C4-2B (cell line): ENCODE results near the gene TSHZ3.

Source experiments
- H3K27ac ChIP-seq: fragments of 450-650 bp; 2 replicates; pipeline ENCODE4 v1.5.1; 2017
- CTCF ChIP-seq: fragments of 450-650 bp; conservative IDR thresholded peaks from 2 replicates; pipeline ENCODE4 v1.5.1; 2017; ENCODE audit warnings: mild to moderate bottlenecking
- ZFX ChIP-seq: fragments of 450-650 bp; IDR thresholded peaks from 2 replicates; pipeline ENCODE4 v1.6.1; 2017

The TSHZ3 gene

GRCh38 chr19:31294189-31294588, 55.0 kb downstream of the TSHZ3 start:
- TF ChIP-seq ZFX (no peak), CTCF (no peak)
- no peak overlapping the region for H3K27ac ChIP-seq

GRCh38 chr19:31292639-31293185, 56.5 kb downstream of the TSHZ3 start:
- H3K27ac ChIP-seq, result no peak overlapping the region
- TF ChIP-seq ZFX (no peak), CTCF (no peak)

GRCh38 chr19:31290931-31291590, 58.2 kb downstream of the TSHZ3 start:
- H3K27ac ChIP-seq, result no peak overlapping the region
- no peak for TF ChIP-seq ZFX

DNA sequence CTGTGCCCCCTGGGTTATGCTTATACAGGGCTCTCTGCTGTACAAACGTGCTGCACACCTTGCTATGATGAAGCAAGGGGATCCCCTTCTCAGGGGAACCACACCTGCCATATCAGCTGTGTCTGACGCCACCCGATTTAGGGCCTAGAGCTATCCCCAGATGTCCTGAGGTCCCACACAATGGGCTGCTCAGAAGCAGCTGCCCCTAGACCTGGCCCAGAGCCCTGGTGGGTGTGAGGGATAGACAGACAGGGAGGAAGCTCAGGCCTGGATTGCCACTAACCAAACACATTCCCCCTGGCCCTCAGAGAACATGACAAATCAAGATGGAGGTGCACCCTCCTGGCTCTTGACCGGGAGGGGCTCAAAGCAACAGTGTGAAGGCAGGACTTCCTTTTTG, 59.3 kb downstream of the TSHZ3 start:
- TF ChIP-seq CTCF, result no peak
- TF ChIP-seq ZFX, result no peak
- H3K27ac ChIP-seq, result no peak overlapping the region

DNA sequence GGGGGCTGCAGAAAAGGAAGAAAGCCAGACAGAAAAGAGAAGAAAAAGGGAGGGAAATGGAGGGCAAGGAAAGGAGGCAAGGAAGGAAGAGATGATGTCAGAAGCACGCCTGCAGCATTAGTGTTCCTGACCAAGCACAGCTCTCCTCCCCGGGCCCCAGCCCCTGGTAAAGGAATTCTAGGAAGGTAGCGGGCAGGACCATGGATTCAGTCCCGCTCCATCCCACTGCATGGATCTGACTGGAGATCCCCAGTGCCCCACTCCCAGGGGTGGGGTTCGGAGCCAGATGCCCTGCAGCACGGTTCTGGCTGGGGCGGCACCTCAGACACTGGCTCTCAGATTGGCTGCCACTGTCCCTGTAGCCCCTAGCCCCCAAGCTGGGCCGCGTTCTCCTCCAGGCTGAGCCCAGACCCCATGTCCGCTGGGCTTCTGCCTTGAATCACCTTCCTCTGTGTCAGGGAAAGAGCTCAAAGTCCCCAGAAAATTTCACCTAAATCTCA, 59.8 kb downstream of the TSHZ3 start:
- H3K27ac ChIP-seq, result no peak overlapping the region
- no peak for TF ChIP-seq ZFX
- TF ChIP-seq CTCF, result no peak

DNA sequence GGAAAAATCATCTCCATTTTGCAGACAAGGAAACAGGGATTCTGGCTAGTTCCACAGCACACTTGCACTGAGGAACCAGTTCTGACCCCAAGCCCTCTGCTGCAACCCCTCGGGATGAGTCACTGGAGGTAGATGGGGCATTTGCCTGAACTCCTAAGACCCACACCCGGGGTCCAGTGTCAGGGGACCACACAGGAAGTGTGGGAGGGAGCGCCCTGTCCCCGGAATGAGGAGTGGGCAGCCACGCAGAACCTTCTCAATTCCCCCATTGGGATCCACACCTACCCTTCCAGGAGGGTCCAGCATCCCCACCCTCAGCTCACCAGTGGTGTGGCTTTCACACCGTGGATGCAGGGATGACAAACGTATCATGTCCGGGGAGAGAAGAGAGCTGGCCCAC, 62.7 kb downstream of the TSHZ3 start:
- TF ChIP-seq CTCF (no peak), ZFX (no peak)
- H3K27ac ChIP-seq, result no peak overlapping the region

DNA sequence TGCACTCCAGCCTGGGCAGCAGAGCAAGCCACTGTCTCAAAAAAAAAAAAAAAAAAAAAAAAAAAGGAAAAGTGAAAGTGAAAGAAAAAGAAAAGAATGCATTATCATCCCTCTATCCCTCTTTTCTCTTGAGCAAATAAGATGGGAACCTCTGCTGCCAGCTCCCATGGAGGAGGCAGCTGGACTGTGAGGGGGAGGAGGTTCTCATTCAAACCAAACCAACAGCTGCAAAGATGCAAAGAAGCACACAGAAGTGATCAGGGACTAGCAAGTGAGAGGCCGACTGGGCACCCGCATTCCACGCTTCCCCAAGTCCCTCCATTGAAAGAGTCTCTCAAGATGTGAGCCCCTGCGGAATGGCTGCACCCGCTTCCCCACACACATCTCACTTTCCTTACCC, 63.5 kb downstream of the TSHZ3 start:
- TF ChIP-seq ZFX (no peak), CTCF (no peak)
- H3K27ac ChIP-seq, result no peak overlapping the region

DNA sequence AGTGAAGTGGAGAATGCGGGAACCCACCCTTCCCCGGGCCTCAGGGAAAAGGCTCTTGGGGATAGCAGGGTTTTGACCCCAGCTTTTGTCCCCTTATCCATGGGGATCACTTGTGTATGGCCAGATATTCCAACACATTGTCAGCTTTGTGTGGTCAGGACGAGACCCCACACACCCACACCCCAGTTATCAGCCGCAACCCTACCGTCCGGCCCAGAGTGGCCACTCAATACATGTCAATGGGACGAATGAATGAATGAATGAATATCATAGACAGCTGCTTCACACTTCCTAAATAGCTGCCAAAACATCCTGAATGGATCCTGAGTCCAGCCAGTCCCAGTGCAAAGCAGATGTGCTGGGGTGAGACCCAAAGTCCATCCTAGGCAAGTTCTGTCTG, 64.6 kb downstream of the TSHZ3 start:
- no peak overlapping the region for H3K27ac ChIP-seq
- no peak for TF ChIP-seq ZFX
- no peak for TF ChIP-seq CTCF
